Bronchial epithelial cell (primary cell): Measurements from ENCODE around the gene GINM1. TPM values are rescaled to one million over a fixed set of nuclear protein-coding genes. Genes with fewer than 3 reads are reported as not detected.

Source experiments
- DNase-seq: peaks from one replicate; pipeline ENCODE4 v3.0.0-alpha.2; 2010; ENCODE audit warnings: low read depth
- FAIRE-seq: peaks from 2 replicates; lab custom pipeline; 2011; peaks lifted over from hg19 to GRCh38; lab: Jason Lieb, UNC
- H3K27me3 ChIP-seq: 2 replicates; pipeline ENCODE4 v1.5.1; 2011; ENCODE audit warnings: low read length; ENCODE audit not compliant: control insufficient read depth, insufficient read depth
- H3K36me3 ChIP-seq: 2 replicates; pipeline ENCODE4 v1.5.1; 2011; ENCODE audit warnings: low read length; ENCODE audit not compliant: control insufficient read depth, insufficient read depth
- H3K4me3 ChIP-seq: 2 replicates; pipeline ENCODE4 v1.5.1; 2011; ENCODE audit warnings: mild to moderate bottlenecking, low read depth, low read length, control low read depth
- CTCF ChIP-seq: IDR thresholded peaks from 2 replicates; pipeline ENCODE4 v1.5.1; 2011; ENCODE audit warnings: mild to moderate bottlenecking, moderate library complexity, low read length, control low read depth, inconsistent platforms; ENCODE audit not compliant: insufficient read depth, severe bottlenecking
- total RNA-seq: library from RNA; depleted of rRNA; stranded (reverse); fragments of >200 nt; gene quantifications from 2 replicates; pipeline ENCODE4 v1.2.1, GENCODE V29; 2014

The GINM1 gene
- total RNA-seq, 1 donor from 2014 or later, result 30.8 TPM

- Histone ChIP-seq H3K4me3 (no peak overlapping the region), H3K36me3 (no peaks in the 10 kb centered on the region), H3K27me3 (no peaks in the 10 kb centered on the region)
- DNase-seq (no peak), FAIRE-seq (no peak)
- TF ChIP-seq CTCF, result no peak
Observed at GRCh38 chr6:149567945-149568585, 1.9 kb downstream of the GINM1 start.

GRCh38 chr6:149580880-149581279, 14.7 kb downstream of the GINM1 start:
- TF ChIP-seq CTCF, result no peak
- H3K4me3 ChIP-seq, result no peak overlapping the region
- no peak for FAIRE-seq
- DNase-seq, result peak; percentile 93
- peaks cover 1% of the 10 kb centered on the region for H3K36me3 ChIP-seq
- H3K27me3 ChIP-seq, result no peaks in the 10 kb centered on the region

- DNase-seq (no peak), FAIRE-seq (no peak)
- TF ChIP-seq CTCF, result no peak
- H3K36me3 ChIP-seq, result peaks cover 1% of the 10 kb centered on the region
- no peak overlapping the region for H3K4me3 ChIP-seq
- H3K27me3 ChIP-seq, result no peaks in the 10 kb centered on the region
Observed at GRCh38 chr6:149581349-149581748, 15.2 kb downstream of the GINM1 start.

GRCh38 chr6:149586149-149586548, 20.0 kb downstream of the GINM1 start:
- H3K4me3 ChIP-seq, result no peak overlapping the region
- no peak for DNase-seq
- no peak for FAIRE-seq
- no peak for TF ChIP-seq CTCF
- H3K27me3 ChIP-seq, result no peaks in the 10 kb centered on the region
- peaks cover 3% of the 10 kb centered on the region for H3K36me3 ChIP-seq

- Histone ChIP-seq H3K4me3 (no peak overlapping the region), H3K36me3 (peaks cover 1% of the 10 kb centered on the region), H3K27me3 (no peaks in the 10 kb centered on the region)
- DNase-seq (no peak), FAIRE-seq (no peak)
- TF ChIP-seq CTCF, result no peak
Observed at GRCh38 chr6:149592983-149593382, 26.8 kb downstream of the GINM1 start.

GRCh38 chr6:149593408-149593807, 27.2 kb downstream of the GINM1 start:
- no peak for FAIRE-seq
- TF ChIP-seq CTCF, result no peak
- no peak for DNase-seq
- no peaks in the 10 kb centered on the region for H3K27me3 ChIP-seq
- no peak overlapping the region for H3K4me3 ChIP-seq
- H3K36me3 ChIP-seq, result peaks cover 1% of the 10 kb centered on the region
